Lung (tissue), 12 donors: ENCODE data around the gene BMERB1. TPM values are rescaled to one million over a fixed set of nuclear protein-coding genes. Genes with fewer than 3 reads are reported as not detected.
A peak's percentile ranks its signal among the peaks of the same experiment; 100 is the strongest.

ENCODE experiments used
- ATAC-seq: fragments of 200-7000 bp; cut with Tn5 transposase; one replicate; pipeline ENCODE4 v1.9.1; 2020; ENCODE audit warnings: moderate number of reproducible peaks; ENCODE audit not compliant: insufficient read depth, low FRiP score
- DNase-seq, 3 donors: peaks; one replicate each; pipeline ENCODE4 v3.0.0-alpha.2; 2013 to 2017
- H3K27ac ChIP-seq, 2 donors: one replicate each; pipeline ENCODE4 v1.5.1; 2013; ENCODE audit warnings: mild to moderate bottlenecking in 2 of 2, moderate library complexity in 2 of 2, control low read depth in 1 of 2, inconsistent platforms in 1 of 2, low read depth in 1 of 2, low read length in 1 of 2
- H3K27me3 ChIP-seq, 3 donors: one replicate each; pipeline ENCODE4 v1.5.1; 2013; ENCODE audit warnings: low read length in 2 of 3; ENCODE audit not compliant: control insufficient read depth in 3 of 3, insufficient read depth in 3 of 3
- H3K36me3 ChIP-seq, 4 donors: one replicate each; pipeline ENCODE4 v1.5.1; 2013; ENCODE audit warnings: low read length in 4 of 4, mild to moderate bottlenecking in 1 of 4, moderate library complexity in 1 of 4; ENCODE audit not compliant: control insufficient read depth in 4 of 4, insufficient read depth in 4 of 4
- H3K4me1 ChIP-seq, 5 donors: one replicate each; pipeline ENCODE4 v1.5.1; 2013; ENCODE audit warnings: low read length in 5 of 5, mild to moderate bottlenecking in 2 of 5, moderate library complexity in 1 of 5; ENCODE audit not compliant: control insufficient read depth in 5 of 5, insufficient read depth in 5 of 5
- H3K4me3 ChIP-seq: one replicate; pipeline ENCODE4 v1.5.1; 2013; ENCODE audit warnings: mild to moderate bottlenecking, control low read depth, moderate library complexity
- H3K9ac ChIP-seq, 2 donors: one replicate each; pipeline ENCODE4 v1.5.1; 2013; ENCODE audit warnings: low read length in 2 of 2, control low read depth in 1 of 2; ENCODE audit not compliant: insufficient read depth in 1 of 2
- H3K9me3 ChIP-seq, 4 donors: one replicate each; pipeline ENCODE4 v1.5.1; 2013; ENCODE audit warnings: low read length in 3 of 4, mild to moderate bottlenecking in 1 of 4, moderate library complexity in 1 of 4; ENCODE audit not compliant: control insufficient read depth in 4 of 4, insufficient read depth in 3 of 4
- WGBS, 2 donors: extraction: QIAGEN DNeasy Blood & Tissue Kit; methylation state at CpG; one replicate each; pipeline ENCODE4 v1.1.7; 2013; 5-methylcytosine and 5-hydroxymethylcytosine counted together
- polyA plus RNA-seq, 2 donors: library from polyadenylated mRNA; stranded (reverse); fragments of 200-250 nt; gene quantifications; one replicate each; pipeline ENCODE4 v1.2.1, GENCODE V29; 2013
- total RNA-seq, 2 donors: library from RNA; depleted of rRNA in 1 of 2; stranded (reverse); fragments of >200 nt in 1 of 2; gene quantifications; one replicate each; pipeline ENCODE4 v1.2.1, GENCODE V29; 2014 to 2021
- TF ChIP-seq, protein P1 (sequence below): IDR thresholded peaks from 2 replicates; pipeline ENCODE4 v1.5.1; 2012; ENCODE audit warnings: mild to moderate bottlenecking; ENCODE audit errors: control extremely low read depth, extremely low read depth
- donor health status: control.
- donor health status: control.
- donor health status: Bipolar disorder and iron deficiency.
- donor health status: healthy.
- donor health status: DM: yes; HTN: yes; CAD: no.

Gene BMERB1
- total and polyA plus RNA-seq, 4 donors, result 5.6 to 17.5 (median 7.9) TPM

DNA sequence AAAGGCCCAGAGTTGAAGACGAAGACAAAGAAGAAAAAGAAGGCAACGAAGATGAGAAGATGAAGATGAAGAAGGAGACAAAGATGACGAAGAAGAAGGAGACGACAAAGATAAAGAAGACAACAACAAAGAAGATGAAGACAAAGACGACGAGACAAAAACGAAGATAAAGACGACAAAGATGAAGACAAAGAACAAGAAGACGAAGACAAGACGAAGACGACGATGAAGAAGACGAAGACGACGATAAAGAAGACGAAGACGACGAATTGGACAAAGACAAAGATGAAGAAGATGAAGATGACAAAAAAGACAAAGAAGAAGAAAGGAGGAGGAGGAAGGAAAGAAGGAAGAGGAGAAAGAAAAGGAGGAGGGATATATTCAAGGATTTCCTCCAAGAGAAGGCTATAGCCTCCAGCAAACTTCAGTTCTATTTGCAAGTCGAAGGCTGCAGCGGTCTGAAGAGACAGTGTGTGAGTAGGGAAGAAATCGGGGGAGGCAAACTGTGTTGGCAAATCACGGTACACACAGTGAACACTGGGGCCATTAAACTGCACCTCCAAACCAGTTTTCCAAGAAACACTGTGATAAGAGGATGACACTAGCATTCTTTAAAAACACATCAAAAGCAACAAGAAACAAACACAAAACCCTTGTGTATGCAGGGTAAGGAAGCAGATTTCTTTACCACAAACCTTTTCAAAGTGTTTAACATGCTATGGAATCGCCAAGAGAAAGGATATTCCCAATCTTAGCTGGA is 168.1 kb downstream of the BMERB1 start:
- TF ChIP-seq, protein P1, sequence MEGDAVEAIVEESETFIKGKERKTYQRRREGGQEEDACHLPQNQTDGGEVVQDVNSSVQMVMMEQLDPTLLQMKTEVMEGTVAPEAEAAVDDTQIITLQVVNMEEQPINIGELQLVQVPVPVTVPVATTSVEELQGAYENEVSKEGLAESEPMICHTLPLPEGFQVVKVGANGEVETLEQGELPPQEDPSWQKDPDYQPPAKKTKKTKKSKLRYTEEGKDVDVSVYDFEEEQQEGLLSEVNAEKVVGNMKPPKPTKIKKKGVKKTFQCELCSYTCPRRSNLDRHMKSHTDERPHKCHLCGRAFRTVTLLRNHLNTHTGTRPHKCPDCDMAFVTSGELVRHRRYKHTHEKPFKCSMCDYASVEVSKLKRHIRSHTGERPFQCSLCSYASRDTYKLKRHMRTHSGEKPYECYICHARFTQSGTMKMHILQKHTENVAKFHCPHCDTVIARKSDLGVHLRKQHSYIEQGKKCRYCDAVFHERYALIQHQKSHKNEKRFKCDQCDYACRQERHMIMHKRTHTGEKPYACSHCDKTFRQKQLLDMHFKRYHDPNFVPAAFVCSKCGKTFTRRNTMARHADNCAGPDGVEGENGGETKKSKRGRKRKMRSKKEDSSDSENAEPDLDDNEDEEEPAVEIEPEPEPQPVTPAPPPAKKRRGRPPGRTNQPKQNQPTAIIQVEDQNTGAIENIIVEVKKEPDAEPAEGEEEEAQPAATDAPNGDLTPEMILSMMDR, result no peak
- 97% methylated on average over 23 of the region's 23 CpGs for WGBS, 2 donors
- H3K4me1 ChIP-seq, result peaks cover 0 to under 1% (median 0%) of the 10 kb centered on the region in 5 donors
- ATAC-seq, result no peak
- H3K36me3 ChIP-seq, result peaks cover 36 to 61% (median 54%) of the 10 kb centered on the region in 4 donors
- H3K4me3 ChIP-seq, result no peak overlapping the region
- no peak overlapping the region for H3K9ac ChIP-seq
- DNase-seq, result no peak
- H3K9me3 ChIP-seq, result no peaks in the 10 kb centered on the region
- H3K27ac ChIP-seq, result no peak overlapping the region
- H3K27me3 ChIP-seq, result no peaks in the 10 kb centered on the region

DNA sequence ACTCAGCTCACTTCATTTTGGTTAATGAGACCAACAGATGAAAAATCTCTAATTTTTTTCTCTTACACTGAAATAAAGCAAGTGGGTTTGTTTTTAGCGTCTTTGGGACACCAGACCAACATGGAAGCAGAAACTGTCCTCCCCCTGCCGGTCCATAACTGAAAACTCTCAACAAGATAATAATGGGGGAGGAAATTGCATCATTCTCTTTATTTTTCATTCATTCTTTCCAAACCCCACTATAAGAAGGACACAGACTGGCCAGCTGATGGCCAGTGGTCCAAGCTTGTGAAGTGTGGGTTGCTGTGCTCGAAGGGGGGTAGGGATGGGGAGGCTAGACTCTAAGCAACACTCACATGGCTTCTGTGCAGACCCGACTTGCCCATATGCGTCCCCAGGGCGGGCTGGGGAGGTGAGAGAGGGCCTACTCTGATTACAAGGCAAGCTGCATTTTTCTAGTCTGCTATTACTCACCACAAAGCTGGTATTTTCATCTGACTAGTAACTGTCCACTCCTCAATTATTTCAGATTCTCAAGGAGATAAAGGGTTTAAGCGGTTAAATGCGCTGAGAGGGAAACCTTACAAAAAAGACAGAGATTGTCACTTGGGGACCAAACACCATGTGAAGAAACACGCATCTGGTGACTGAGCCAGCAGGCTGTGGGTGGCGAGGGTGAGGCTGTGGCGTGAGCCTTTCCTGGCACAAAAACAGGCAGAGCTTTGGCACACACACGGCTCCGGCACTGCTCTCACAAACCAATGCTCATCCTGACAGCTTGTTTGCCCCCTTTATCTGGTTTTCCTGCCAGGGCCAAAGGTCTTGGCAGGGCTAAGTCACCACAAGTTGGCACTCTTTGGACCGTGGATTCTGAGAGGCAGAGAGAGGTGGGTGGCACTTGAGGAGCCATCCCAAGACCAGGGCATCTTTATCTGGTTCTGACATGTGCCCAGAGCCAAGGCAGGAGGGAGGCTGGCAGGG is 170.4 kb downstream of the BMERB1 start:
- no peak for ATAC-seq

DNA sequence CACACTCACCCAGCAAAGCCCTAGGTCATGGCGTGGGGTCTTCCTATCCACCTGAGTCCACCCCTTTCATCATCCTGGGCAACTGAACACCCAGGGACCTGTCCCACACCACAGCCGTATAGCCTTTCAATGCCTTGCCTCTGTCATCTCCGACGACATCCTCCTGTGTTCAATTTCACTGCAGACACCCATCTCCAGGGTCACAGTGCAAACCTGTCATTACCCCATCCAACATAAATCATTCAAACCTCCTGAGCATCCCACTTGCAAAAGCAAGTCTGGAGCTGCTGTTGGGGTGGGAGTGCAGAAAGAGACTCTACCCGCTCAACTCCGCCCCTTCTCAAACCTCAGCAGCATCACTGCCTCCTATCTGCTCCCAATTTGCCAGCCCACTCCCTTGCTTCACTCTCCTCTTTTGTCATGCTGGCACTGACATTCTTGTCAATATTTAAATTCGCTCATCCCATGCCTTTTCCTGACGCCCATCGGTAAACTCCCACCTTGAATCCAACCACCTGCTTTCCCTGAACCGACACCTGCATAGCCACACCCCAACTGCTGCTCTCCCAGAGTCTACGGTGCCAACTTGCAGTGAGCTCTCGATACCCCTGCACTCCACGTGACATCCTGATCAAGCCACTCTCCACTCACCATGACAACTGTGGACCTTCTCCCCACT is 171.6 kb downstream of the BMERB1 start:
- H3K4me1 ChIP-seq, result peaks cover 0 to 5% (median 0%) of the 10 kb centered on the region in 5 donors
- no peak for ATAC-seq
- H3K9me3 ChIP-seq, result no peaks in the 10 kb centered on the region
- peaks cover 19 to 77% (median 51%) of the 10 kb centered on the region in 4 donors for H3K36me3 ChIP-seq
- WGBS, 2 donors, result 93 to 98% methylated on average over 13 of the region's 13 CpGs
- TF ChIP-seq, protein P1, result no peak
- no peaks in the 10 kb centered on the region for H3K27me3 ChIP-seq
- no peak for DNase-seq
- no peak overlapping the region for H3K9ac ChIP-seq
- H3K4me3 ChIP-seq, result no peak overlapping the region
- peak overlapping the region in 1 of 2 donors; percentile 26 for H3K27ac ChIP-seq

More for the DNA sequence above, 170.4 kb downstream of the BMERB1 start:
- H3K9ac ChIP-seq, result no peak overlapping the region
- DNase-seq, result no peak
- no peak overlapping the region for H3K27ac ChIP-seq
- H3K36me3 ChIP-seq, result peaks cover 19 to 80% (median 47%) of the 10 kb centered on the region in 4 donors
- TF ChIP-seq, protein P1, result no peak
- H3K4me1 ChIP-seq, result peaks cover 0 to 5% (median 0%) of the 10 kb centered on the region in 5 donors
- H3K4me3 ChIP-seq, result no peak overlapping the region
- H3K9me3 ChIP-seq, result no peaks in the 10 kb centered on the region
- WGBS, 2 donors, result 90 to 96% methylated on average over 14 of the region's 14 CpGs
- no peaks in the 10 kb centered on the region for H3K27me3 ChIP-seq
